HG03045 (cell line): Measurements from ENCODE around the gene FFAR3.
"Not testable (repeated sequence)": the region's sequence is repeated elsewhere in the genome, so short reads cannot be mapped to it uniquely, and the experiment has no call there.

Source experiments
- ATAC-seq: cut with Tn5 transposase; IDR thresholded peaks from one replicate; pipeline ENCODE4 v1.9.1; 2021; ENCODE audit warnings: mild to moderate bottlenecking, moderate library complexity; ENCODE audit not compliant: unreplicated experiment

The FFAR3 gene

GRCh38 chr19:35399948-35400772, 41.9 kb downstream of the FFAR3 start:
- ATAC-seq: no peak

GRCh38 chr19:35400773-35401100, 42.5 kb downstream of the FFAR3 start:
- ATAC-seq: no peak

DNA sequence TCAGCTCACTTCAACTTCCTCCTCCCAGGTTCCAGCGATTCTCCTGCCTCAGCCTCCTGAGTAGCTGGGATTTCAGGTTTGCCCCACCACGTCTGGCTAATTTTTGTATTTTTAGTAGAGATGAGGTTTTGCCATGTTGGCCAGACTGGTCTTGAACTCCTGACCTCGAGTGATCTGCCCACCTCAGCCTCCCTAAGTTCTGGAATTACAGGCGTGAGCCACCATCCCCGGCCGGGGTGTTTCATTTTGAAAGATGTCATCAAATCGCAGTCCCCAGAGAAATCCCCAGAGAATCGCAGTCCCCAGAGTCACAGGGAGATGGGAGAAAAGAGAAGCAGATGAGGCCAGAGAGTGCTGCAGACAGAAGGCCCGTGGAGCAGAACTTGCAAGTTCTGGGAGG, 43.2 kb downstream of the FFAR3 start:
- ATAC-seq: not testable (repeated sequence)

- ATAC-seq: no peak
Measured at GRCh38 chr19:35403116-35403760, 45.0 kb downstream of the FFAR3 start.

- ATAC-seq: no peak
Measured at GRCh38 chr19:35404879-35405622, 46.8 kb downstream of the FFAR3 start.

DNA sequence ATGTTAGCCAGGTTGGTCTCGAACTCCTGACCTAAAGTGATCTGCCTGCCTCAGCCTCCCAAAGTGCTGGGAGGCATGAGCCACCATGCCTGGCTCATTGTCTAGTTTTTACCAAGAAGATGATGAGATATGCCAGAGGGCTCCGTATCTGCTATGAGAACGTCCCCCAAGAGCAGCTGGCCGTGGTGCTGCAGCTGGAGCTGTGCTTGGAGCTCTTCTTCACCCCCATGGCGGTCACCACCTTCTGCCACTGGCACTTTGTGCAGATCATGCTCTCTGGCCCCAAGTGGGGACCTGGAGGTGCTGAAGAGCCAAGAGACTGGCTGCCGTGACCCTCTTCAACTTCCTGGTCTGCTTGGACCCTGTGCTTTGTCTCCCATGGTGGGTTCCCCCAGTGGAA, 49.4 kb downstream of the FFAR3 start:
- no peak for ATAC-seq

GRCh38 chr19:35408284-35409171, 50.3 kb downstream of the FFAR3 start:
- ATAC-seq: no peak

- ATAC-seq: no peak
Measured at GRCh38 chr19:35409191-35409590, 50.9 kb downstream of the FFAR3 start.
